Astrocyte (in vitro differentiated cells and primary cell): ENCODE measurements around the gene CAMK1D. TPM values are rescaled to one million over a fixed set of nuclear protein-coding genes. Genes with fewer than 3 reads are reported as not detected.

ENCODE experiments used
- DNase-seq: peaks from one replicate; pipeline ENCODE4 v3.0.0-alpha.2; 2010; ENCODE audit warnings: low read depth
- FAIRE-seq: peaks from 2 replicates; lab custom pipeline; 2011; peaks lifted over from hg19 to GRCh38; lab: Jason Lieb, UNC
- H2AFZ ChIP-seq: 2 replicates; pipeline ENCODE4 v1.6.0; 2012; ENCODE audit warnings: low read depth, low read length, inconsistent platforms
- H3K27ac ChIP-seq: 2 replicates; pipeline ENCODE4 v1.5.1; 2011; ENCODE audit warnings: low read depth, low read length, inconsistent platforms
- H3K27me3 ChIP-seq: 2 replicates; pipeline ENCODE4 v1.6.0; 2011; ENCODE audit warnings: low read length, inconsistent platforms; ENCODE audit not compliant: insufficient read depth
- H3K36me3 ChIP-seq: 2 replicates; pipeline ENCODE4 v1.5.1; 2011; ENCODE audit warnings: low read length, inconsistent platforms; ENCODE audit not compliant: insufficient read depth
- H3K4me1 ChIP-seq: 2 replicates; pipeline ENCODE4 v1.5.1; 2011; ENCODE audit warnings: low read length, inconsistent platforms; ENCODE audit not compliant: insufficient read depth
- H3K4me2 ChIP-seq: 2 replicates; pipeline ENCODE4 v1.6.0; 2012; ENCODE audit warnings: low read length, inconsistent platforms
- H3K4me3 ChIP-seq: 2 replicates; pipeline ENCODE4 v1.5.1; 2011; ENCODE audit warnings: low read depth, mild to moderate bottlenecking, low read length, inconsistent platforms; ENCODE audit not compliant: insufficient read depth
- H3K79me2 ChIP-seq: 2 replicates; pipeline ENCODE4 v1.6.0; 2012; ENCODE audit warnings: mild to moderate bottlenecking, low read length, inconsistent platforms; ENCODE audit not compliant: insufficient read depth
- H3K9ac ChIP-seq: 2 replicates; pipeline ENCODE4 v1.6.0; 2012; ENCODE audit warnings: mild to moderate bottlenecking, low read length, inconsistent platforms
- H3K9me3 ChIP-seq: 2 replicates; pipeline ENCODE4 v1.5.1; 2012; ENCODE audit warnings: low read depth, mild to moderate bottlenecking, low read length, inconsistent platforms; ENCODE audit not compliant: insufficient read depth
- H4K20me1 ChIP-seq: 2 replicates; pipeline ENCODE4 v1.6.0; 2012; ENCODE audit warnings: low read length, inconsistent platforms; ENCODE audit not compliant: insufficient read depth
- H3K27ac Mint-ChIP-seq: one replicate; pipeline ENCODE4 v1.8.0; 2021; ENCODE audit warnings: mild to moderate bottlenecking, mixed read lengths; ENCODE audit not compliant: unreplicated experiment
- H3K27me3 Mint-ChIP-seq: one replicate; pipeline ENCODE4 v1.8.0; 2021; ENCODE audit warnings: low read depth, mixed read lengths; ENCODE audit not compliant: unreplicated experiment
- H3K36me3 Mint-ChIP-seq: one replicate; pipeline ENCODE4 v1.8.0; 2021; ENCODE audit warnings: low read depth, mixed read lengths; ENCODE audit not compliant: unreplicated experiment
- H3K4me1 Mint-ChIP-seq: one replicate; pipeline ENCODE4 v1.8.0; 2021; ENCODE audit warnings: low read depth, mixed read lengths; ENCODE audit not compliant: unreplicated experiment
- H3K4me3 Mint-ChIP-seq: one replicate; pipeline ENCODE4 v1.8.0; 2021; ENCODE audit warnings: mild to moderate bottlenecking, moderate library complexity, mixed read lengths; ENCODE audit not compliant: unreplicated experiment
- H3K9me3 Mint-ChIP-seq: one replicate; pipeline ENCODE4 v1.8.0; 2021; ENCODE audit warnings: mild to moderate bottlenecking, mixed read lengths; ENCODE audit not compliant: unreplicated experiment
- EZH2 ChIP-seq: IDR thresholded peaks from 2 replicates; pipeline ENCODE4 v1.6.1; 2012; ENCODE audit warnings: mild to moderate bottlenecking, low read length, inconsistent platforms; ENCODE audit not compliant: insufficient read depth
- total RNA-seq: library from RNA; stranded (reverse); gene quantifications from 2 replicates; pipeline ENCODE4 v1.2.1, GENCODE V29; 2021
- TF ChIP-seq, protein P1 (sequence below): IDR thresholded peaks from 2 replicates; pipeline ENCODE4 v1.5.1; 2011; ENCODE audit warnings: low read depth, mild to moderate bottlenecking, inconsistent platforms, low read length, moderate library complexity; ENCODE audit not compliant: insufficient read depth

The CAMK1D gene
- total RNA-seq, 1 donor from 2014 or later, result 23.6 TPM

DNA sequence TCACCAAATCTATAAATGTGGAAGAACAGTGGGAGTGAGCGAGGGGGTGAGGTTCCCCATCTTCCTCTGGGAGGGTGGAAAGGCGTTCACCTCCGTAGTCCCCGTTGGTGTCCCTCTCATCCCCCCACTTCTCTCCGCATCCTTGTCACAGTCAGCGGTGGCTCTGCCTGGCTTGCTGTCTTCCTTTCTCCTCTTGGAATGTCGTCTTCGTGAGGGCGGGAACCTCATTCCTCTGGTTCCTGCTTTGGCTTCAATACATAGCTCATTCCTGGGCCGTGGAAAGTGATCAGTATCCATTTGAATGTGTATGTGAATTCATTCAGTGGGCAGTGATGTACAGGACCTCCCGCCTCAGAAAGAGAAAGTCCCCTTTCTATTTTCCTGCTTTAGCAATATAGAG is 289.4 kb downstream of the CAMK1D start:
- Mint-ChIP-seq H3K27ac (no peak overlapping the region), H3K36me3 (peaks cover 11% of the 10 kb centered on the region), H3K9me3 (no peaks in the 10 kb centered on the region), H3K4me1 (peaks cover 15% of the 10 kb centered on the region), H3K27me3 (no peaks in the 10 kb centered on the region), H3K4me3 (no peak overlapping the region)
- Histone ChIP-seq H3K36me3 (no peaks in the 10 kb centered on the region), H2AFZ (no peak overlapping the region), H3K9me3 (no peaks in the 10 kb centered on the region), H3K27ac (no peak overlapping the region), H3K4me1 (no peaks in the 10 kb centered on the region), H3K4me3 (no peak overlapping the region), H4K20me1 (peaks cover 7% of the 10 kb centered on the region), H3K27me3 (no peaks in the 10 kb centered on the region), H3K9ac (no peak overlapping the region), H3K4me2 (no peak overlapping the region), H3K79me2 (peaks cover 8% of the 10 kb centered on the region)
- TF ChIP-seq, protein P1, sequence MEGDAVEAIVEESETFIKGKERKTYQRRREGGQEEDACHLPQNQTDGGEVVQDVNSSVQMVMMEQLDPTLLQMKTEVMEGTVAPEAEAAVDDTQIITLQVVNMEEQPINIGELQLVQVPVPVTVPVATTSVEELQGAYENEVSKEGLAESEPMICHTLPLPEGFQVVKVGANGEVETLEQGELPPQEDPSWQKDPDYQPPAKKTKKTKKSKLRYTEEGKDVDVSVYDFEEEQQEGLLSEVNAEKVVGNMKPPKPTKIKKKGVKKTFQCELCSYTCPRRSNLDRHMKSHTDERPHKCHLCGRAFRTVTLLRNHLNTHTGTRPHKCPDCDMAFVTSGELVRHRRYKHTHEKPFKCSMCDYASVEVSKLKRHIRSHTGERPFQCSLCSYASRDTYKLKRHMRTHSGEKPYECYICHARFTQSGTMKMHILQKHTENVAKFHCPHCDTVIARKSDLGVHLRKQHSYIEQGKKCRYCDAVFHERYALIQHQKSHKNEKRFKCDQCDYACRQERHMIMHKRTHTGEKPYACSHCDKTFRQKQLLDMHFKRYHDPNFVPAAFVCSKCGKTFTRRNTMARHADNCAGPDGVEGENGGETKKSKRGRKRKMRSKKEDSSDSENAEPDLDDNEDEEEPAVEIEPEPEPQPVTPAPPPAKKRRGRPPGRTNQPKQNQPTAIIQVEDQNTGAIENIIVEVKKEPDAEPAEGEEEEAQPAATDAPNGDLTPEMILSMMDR, result no peak
- no peak for TF ChIP-seq EZH2
- FAIRE-seq (no peak), DNase-seq (no peak)

DNA sequence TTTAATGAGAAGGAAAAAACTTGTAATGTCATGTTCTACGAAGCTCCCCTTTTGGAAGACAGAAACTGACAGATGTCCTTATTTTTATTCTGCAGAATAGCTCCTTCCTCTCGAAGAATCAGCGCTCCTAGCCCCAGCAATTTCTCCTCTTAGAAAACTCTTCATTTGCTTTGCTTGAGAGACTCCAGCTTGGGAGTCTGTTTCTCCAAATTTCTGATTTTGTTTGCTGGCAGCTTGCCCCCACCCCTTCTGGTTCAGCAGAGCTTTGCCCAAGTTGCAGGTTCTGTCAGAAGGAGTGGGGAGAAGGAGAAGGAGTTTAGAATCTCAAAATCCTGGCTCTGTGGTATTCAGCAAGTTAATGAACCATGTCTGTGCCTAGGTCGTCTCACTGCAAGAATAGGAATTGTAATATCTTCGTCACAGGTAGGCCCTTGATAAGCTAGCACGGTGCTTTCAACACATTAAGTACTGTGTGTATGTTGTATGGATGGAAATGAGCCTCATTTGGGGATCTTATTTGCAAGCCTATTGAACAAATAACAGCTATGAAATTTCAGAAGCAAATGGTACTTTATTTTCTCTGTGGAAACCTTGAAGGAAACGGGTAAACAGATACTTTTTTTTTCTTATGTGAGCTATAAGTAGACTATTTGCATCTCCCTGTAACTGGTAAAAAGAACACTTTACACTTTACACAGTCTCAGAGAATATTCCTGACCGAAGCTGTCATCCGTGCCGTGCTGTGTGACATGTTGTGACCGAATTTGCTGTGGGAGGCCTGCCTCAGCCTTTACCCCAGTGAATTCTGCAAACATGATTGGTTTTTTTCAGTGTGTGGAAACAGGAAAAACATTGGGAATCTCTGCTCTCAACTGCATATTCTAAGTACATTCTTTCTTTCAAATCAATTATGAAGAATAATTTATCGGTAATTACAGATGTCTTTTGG is 290.9 kb downstream of the CAMK1D start:
- no peak overlapping the region for H3K9ac ChIP-seq

More for the DNA sequence above, 290.9 kb downstream of the CAMK1D start:
- TF ChIP-seq, protein P1, result no peak
- no peak for TF ChIP-seq EZH2
- no peak for DNase-seq
- Histone ChIP-seq H3K4me1 (no peaks in the 10 kb centered on the region), H2AFZ (no peak overlapping the region), H3K9me3 (no peaks in the 10 kb centered on the region), H3K27ac (no peak overlapping the region), H4K20me1 (peaks cover 4% of the 10 kb centered on the region), H3K4me2 (no peak overlapping the region), H3K4me3 (no peak overlapping the region), H3K36me3 (no peaks in the 10 kb centered on the region), H3K27me3 (no peaks in the 10 kb centered on the region), H3K79me2 (peaks cover 5% of the 10 kb centered on the region)
- H3K9me3 Mint-ChIP-seq, result no peaks in the 10 kb centered on the region
- H3K4me1 Mint-ChIP-seq, result peaks cover 21% of the 10 kb centered on the region
- no peak for FAIRE-seq
- H3K27me3 Mint-ChIP-seq, result no peaks in the 10 kb centered on the region
- H3K4me3 Mint-ChIP-seq, result no peak overlapping the region
- no peak overlapping the region for H3K27ac Mint-ChIP-seq
- H3K36me3 Mint-ChIP-seq, result peaks cover 4% of the 10 kb centered on the region
